Measurements from ENCODE around the gene BTBD19.
"Not testable (repeated sequence)": the region's sequence is repeated elsewhere in the genome, so short reads cannot be mapped to it uniquely, and the experiment has no call there.

Gene BTBD19

DNA sequence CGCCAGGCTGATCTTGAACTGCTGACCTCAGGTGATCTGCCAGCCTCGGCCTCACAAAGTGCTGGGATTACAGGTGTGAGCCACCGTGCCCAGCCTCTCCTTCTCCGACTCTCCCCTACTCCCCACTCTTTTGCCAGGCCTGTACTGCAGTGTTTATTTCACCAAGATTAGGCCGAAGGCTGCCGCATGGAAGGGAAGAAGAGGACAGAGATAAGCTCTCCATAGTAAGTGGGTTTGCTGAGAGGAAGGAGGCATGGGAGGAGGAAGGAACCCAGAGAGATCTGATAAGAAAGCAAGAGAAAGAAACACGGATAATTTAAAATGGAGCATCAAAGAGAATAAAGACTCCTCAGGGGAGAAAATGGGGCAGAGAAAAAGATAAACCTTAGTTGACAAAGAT is 26.0 kb downstream of the BTBD19 start:
- TF ChIP-seq EZH2 (IDR thresholded peaks at IDR 0.05; ENCODE audit: borderline replicate concordance, low read depth, low read length, severe bottlenecking), result no peak
- TF ChIP-seq, protein P1, sequence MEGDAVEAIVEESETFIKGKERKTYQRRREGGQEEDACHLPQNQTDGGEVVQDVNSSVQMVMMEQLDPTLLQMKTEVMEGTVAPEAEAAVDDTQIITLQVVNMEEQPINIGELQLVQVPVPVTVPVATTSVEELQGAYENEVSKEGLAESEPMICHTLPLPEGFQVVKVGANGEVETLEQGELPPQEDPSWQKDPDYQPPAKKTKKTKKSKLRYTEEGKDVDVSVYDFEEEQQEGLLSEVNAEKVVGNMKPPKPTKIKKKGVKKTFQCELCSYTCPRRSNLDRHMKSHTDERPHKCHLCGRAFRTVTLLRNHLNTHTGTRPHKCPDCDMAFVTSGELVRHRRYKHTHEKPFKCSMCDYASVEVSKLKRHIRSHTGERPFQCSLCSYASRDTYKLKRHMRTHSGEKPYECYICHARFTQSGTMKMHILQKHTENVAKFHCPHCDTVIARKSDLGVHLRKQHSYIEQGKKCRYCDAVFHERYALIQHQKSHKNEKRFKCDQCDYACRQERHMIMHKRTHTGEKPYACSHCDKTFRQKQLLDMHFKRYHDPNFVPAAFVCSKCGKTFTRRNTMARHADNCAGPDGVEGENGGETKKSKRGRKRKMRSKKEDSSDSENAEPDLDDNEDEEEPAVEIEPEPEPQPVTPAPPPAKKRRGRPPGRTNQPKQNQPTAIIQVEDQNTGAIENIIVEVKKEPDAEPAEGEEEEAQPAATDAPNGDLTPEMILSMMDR (IDR thresholded peaks at IDR 0.05; ENCODE audit: borderline replicate concordance, extremely low read depth, low read length, poor library complexity, severe bottlenecking), result no peak
- Histone ChIP-seq H3K27me3 (ENCODE audit: insufficient read depth, low read length, poor library complexity) (no peaks in the 10 kb centered on the region), H3K4me3 (ENCODE audit: low read depth in 1 of 2, low read length in 2 of 2) (no peak overlapping the region), H3K36me3 (ENCODE audit: insufficient read depth, low read length) (no peaks in the 10 kb centered on the region), H3K9ac (ENCODE audit: low read depth, low read length) (no peak overlapping the region), H4K20me1 (ENCODE audit: insufficient read depth, low read length) (no peaks in the 10 kb centered on the region), H3K79me2 (ENCODE audit: insufficient read depth, low read length) (no peaks in the 10 kb centered on the region), H3K4me1 (ENCODE audit: insufficient read depth, low read length) (peaks cover 7% of the 10 kb centered on the region), H3K4me2 (ENCODE audit: insufficient read depth, low read length) (no peak overlapping the region), H2AFZ (ENCODE audit: low read depth, low read length) (no peak overlapping the region), H3K9me3 (ENCODE audit: insufficient read depth, low read length, severe bottlenecking) (no peaks in the 10 kb centered on the region), H3K27ac (ENCODE audit: low read length) (no peak overlapping the region)
- no peak for DNase-seq
- no peak for ATAC-seq (ENCODE audit: insufficient read depth, low read depth)

DNA sequence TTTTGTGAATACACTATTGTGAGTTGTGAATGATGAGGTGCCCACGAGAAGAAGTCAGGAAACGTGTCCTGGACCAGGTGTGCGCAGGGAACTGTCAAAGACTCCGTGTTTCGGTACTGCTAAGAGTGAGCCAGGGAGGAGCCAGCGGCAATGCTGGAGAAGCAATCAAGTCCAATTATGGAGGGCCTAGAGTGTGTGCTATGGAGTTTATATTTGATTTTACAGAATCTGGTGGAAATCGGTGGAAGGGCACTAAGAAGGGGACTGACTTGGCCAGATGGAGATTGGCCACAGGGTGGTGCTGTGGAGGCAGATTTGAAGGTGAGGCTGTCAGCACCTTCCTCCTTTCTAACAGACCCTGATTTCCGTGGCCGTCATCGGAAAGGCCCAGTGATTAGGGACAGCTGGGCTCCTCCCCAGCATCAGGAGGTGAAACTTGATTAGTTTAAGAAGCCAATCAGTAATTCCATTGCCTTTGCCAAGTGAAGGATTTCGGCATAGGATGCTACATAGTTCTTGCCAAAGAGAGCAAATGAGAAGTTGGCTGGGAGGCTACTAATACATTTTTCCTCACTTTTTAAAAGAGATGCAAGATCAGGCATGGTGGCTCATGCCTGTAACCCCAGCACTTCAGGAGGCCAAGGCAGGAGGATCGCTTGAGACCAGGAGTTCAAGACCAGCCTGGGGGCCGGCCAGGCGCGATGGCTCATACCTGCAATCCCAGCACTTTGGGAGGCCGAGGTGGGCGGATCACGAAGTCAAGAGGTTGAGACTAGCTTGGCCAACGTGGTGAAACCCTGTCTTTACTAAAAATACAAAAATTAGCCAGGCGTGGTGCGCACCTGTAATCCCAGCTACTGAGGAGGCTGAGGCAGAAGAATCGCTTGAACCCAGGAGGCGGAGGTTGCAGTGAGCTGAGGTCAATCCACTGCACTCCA is 27.7 kb downstream of the BTBD19 start:
- no peaks in the 10 kb centered on the region for H3K36me3 ChIP-seq (ENCODE audit: insufficient read depth, low read length)
- H3K4me1 ChIP-seq (ENCODE audit: insufficient read depth, low read length), result peaks cover 7% of the 10 kb centered on the region
- no peaks in the 10 kb centered on the region for H3K79me2 ChIP-seq (ENCODE audit: insufficient read depth, low read length)
- no peak overlapping the region for H3K9ac ChIP-seq (ENCODE audit: low read depth, low read length)
- H3K4me2 ChIP-seq (ENCODE audit: insufficient read depth, low read length), result peak overlapping the region; percentile 52
- TF ChIP-seq, protein P1 (IDR thresholded peaks at IDR 0.05; ENCODE audit: borderline replicate concordance, extremely low read depth, low read length, poor library complexity, severe bottlenecking), result peak; percentile 94
- no peak for TF ChIP-seq EZH2 (IDR thresholded peaks at IDR 0.05; ENCODE audit: borderline replicate concordance, low read depth, low read length, severe bottlenecking)
- peak; percentile 95 for ATAC-seq (ENCODE audit: insufficient read depth, low read depth)
- peak; percentile 85 for DNase-seq
- no peaks in the 10 kb centered on the region for H3K9me3 ChIP-seq (ENCODE audit: insufficient read depth, low read length, severe bottlenecking)
- no peaks in the 10 kb centered on the region for H4K20me1 ChIP-seq (ENCODE audit: insufficient read depth, low read length)
- H2AFZ ChIP-seq (ENCODE audit: low read depth, low read length), result peak overlapping the region; percentile 72
- H3K27ac ChIP-seq (ENCODE audit: low read length), result no peak overlapping the region
- H3K27me3 ChIP-seq (ENCODE audit: insufficient read depth, low read length, poor library complexity), result no peaks in the 10 kb centered on the region
- 0 out of 4 replicates have a peak overlapping the region, but pooled peaks of 1 of the 2 experiments have one; percentile 22 for H3K4me3 ChIP-seq (ENCODE audit: low read depth in 1 of 2, low read length in 2 of 2)

DNA sequence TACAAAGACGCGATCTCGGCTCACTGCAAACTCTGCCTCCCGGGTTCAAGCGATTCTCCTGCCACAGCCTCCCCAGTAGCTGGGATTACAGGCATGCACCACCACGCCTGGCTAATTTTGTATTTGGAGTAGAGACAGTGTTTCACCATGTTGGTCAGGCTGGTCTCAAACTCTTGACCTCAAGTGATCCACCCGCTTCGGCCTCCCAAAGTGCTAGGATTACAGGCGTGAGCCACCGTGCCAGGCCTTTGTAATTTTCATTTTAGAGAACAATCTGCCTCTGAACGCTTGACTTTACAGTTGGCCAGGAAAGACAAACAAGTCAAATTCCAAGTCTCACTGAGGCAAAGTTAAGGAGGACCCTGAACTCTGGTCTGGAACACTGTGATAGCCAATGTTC is 30.0 kb downstream of the BTBD19 start:
- not testable (repeated sequence) for H3K27me3 ChIP-seq (ENCODE audit: insufficient read depth, low read length, poor library complexity); H3K36me3 ChIP-seq (ENCODE audit: insufficient read depth, low read length); ATAC-seq (ENCODE audit: insufficient read depth, low read depth); H3K9ac ChIP-seq (ENCODE audit: low read depth, low read length); H4K20me1 ChIP-seq (ENCODE audit: insufficient read depth, low read length); DNase-seq; H3K4me2 ChIP-seq (ENCODE audit: insufficient read depth, low read length); H2AFZ ChIP-seq (ENCODE audit: low read depth, low read length); H3K4me3 ChIP-seq (ENCODE audit: low read depth in 1 of 2, low read length in 2 of 2); H3K27ac ChIP-seq (ENCODE audit: low read length); H3K9me3 ChIP-seq (ENCODE audit: insufficient read depth, low read length, severe bottlenecking); H3K79me2 ChIP-seq (ENCODE audit: insufficient read depth, low read length)
- peaks cover 18% of the 10 kb centered on the region for H3K4me1 ChIP-seq (ENCODE audit: insufficient read depth, low read length)

DNA sequence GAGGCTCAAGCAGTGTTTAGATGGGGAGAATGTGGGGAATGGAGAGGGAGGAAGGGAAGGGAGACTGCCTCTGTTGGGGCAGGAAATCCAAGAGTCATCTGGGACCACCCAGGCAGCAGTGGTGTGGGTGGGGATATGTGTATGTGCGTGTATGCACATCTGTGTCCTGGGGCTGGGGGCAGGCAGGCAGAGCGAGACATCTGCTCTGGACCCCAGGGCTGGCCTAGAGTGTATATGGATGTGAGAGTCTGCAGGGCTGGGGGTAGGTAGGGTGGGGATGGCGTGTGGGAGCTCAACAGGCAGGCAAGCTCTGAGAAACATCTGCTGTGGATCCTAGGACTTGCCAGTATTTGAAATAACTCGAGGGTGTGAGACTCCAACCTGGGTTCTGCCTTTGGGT is 31.3 kb downstream of the BTBD19 start:
- no peaks in the 10 kb centered on the region for H3K79me2 ChIP-seq (ENCODE audit: insufficient read depth, low read length)
- H3K9ac ChIP-seq (ENCODE audit: low read depth, low read length), result no peak overlapping the region
- no peaks in the 10 kb centered on the region for H3K36me3 ChIP-seq (ENCODE audit: insufficient read depth, low read length)
- no peak for DNase-seq
- no peak for ATAC-seq (ENCODE audit: insufficient read depth, low read depth)
- H3K9me3 ChIP-seq (ENCODE audit: insufficient read depth, low read length, severe bottlenecking), result no peaks in the 10 kb centered on the region
- peaks cover 6% of the 10 kb centered on the region for H3K27me3 ChIP-seq (ENCODE audit: insufficient read depth, low read length, poor library complexity)
- H4K20me1 ChIP-seq (ENCODE audit: insufficient read depth, low read length), result 0 out of 2 replicates have a peak, but pooled peaks cover 2% of the 10 kb centered on the region
- H3K27ac ChIP-seq (ENCODE audit: low read length), result no peak overlapping the region
- no peak overlapping the region for H2AFZ ChIP-seq (ENCODE audit: low read depth, low read length)
- H3K4me3 ChIP-seq (ENCODE audit: low read depth in 1 of 2, low read length in 2 of 2), result no peak overlapping the region
- H3K4me2 ChIP-seq (ENCODE audit: insufficient read depth, low read length), result no peak overlapping the region
- peaks cover 21% of the 10 kb centered on the region for H3K4me1 ChIP-seq (ENCODE audit: insufficient read depth, low read length)
- no peak for TF ChIP-seq EZH2 (IDR thresholded peaks at IDR 0.05; ENCODE audit: borderline replicate concordance, low read depth, low read length, severe bottlenecking)
- TF ChIP-seq, protein P1 (IDR thresholded peaks at IDR 0.05; ENCODE audit: borderline replicate concordance, extremely low read depth, low read length, poor library complexity, severe bottlenecking), result no peak
